Hepatocyte (in vitro differentiated cells): ENCODE data around the gene PTH1R. TPM values are rescaled to one million over a fixed set of nuclear protein-coding genes. Genes with fewer than 3 reads are reported as not detected.

Source experiments
- DNase-seq: peaks from one replicate; pipeline ENCODE4 v3.0.0-alpha.2; 2016; ENCODE audit warnings: low spot score
- H2AFZ ChIP-seq: fragments of 200-600 bp; sonication (generic); 2 replicates; pipeline ENCODE4 v1.6.0; 2016; ENCODE audit warnings: antibody characterized with exemption, mild to moderate bottlenecking
- H3K27ac ChIP-seq: fragments of 200-600 bp; sonication (generic); 2 replicates; pipeline ENCODE4 v1.5.1; 2016; ENCODE audit warnings: mild to moderate bottlenecking
- H3K27me3 ChIP-seq: fragments of 200-600 bp; sonication (generic); 2 replicates; pipeline ENCODE4 v1.6.1; 2016
- H3K36me3 ChIP-seq: fragments of 200-600 bp; sonication (generic); replicated peaks from 2 replicates; pipeline ENCODE4 v1.5.1; 2016; ENCODE audit warnings: low read depth; ENCODE audit not compliant: insufficient read depth
- H3K4me1 ChIP-seq: fragments of 200-600 bp; sonication (generic); 2 replicates; pipeline ENCODE4 v1.5.1; 2016; ENCODE audit warnings: mild to moderate bottlenecking, moderate library complexity; ENCODE audit not compliant: insufficient read depth
- H3K4me2 ChIP-seq: fragments of 200-600 bp; sonication (generic); 2 replicates; pipeline ENCODE4 v1.6.0; 2016
- H3K4me3 ChIP-seq: fragments of 200-600 bp; sonication (generic); 2 replicates; pipeline ENCODE4 v1.5.1; 2016; ENCODE audit warnings: mild to moderate bottlenecking
- H3K79me2 ChIP-seq: fragments of 200-600 bp; sonication (generic); 2 replicates; pipeline ENCODE4 v1.6.0; 2017; ENCODE audit warnings: mild to moderate bottlenecking
- H3K9me2 ChIP-seq: fragments of 200-600 bp; sonication (generic); replicated peaks from 2 replicates; pipeline ENCODE4 v1.6.0; 2017; ENCODE audit warnings: mild to moderate bottlenecking; ENCODE audit not compliant: insufficient read depth
- H3K9me3 ChIP-seq: fragments of 200-600 bp; sonication (generic); 2 replicates; pipeline ENCODE4 v1.5.1; 2016; ENCODE audit warnings: low read depth, mild to moderate bottlenecking
- H4K20me1 ChIP-seq: fragments of 200-600 bp; sonication (generic); 2 replicates; pipeline ENCODE4 v1.6.0; 2016; ENCODE audit warnings: mild to moderate bottlenecking; ENCODE audit not compliant: insufficient read depth, poor library complexity, severe bottlenecking
- CTCF ChIP-seq: fragments of 200-600 bp; sonication (generic); IDR thresholded peaks from 2 replicates; pipeline ENCODE4 v1.5.1; 2016; ENCODE audit warnings: antibody characterized with exemption, mild to moderate bottlenecking; ENCODE audit not compliant: poor library complexity
- EZH2 ChIP-seq: fragments of 200-600 bp; sonication (generic); IDR thresholded peaks from 2 replicates; pipeline ENCODE4 v1.6.1; 2016; ENCODE audit warnings: antibody characterized with exemption, mild to moderate bottlenecking, borderline replicate concordance
- EZH2phosphoT487 ChIP-seq: fragments of 200-600 bp; sonication (generic); IDR thresholded peaks from one replicate; pipeline ENCODE4 v1.6.1; 2018; ENCODE audit warnings: antibody characterized with exemption, mild to moderate bottlenecking, low read depth, moderate library complexity; ENCODE audit not compliant: unreplicated experiment, severe bottlenecking
- WGBS: methylation state at CpG from one replicate; pipeline ENCODE4 v1.1.6; 2016; ENCODE audit warnings: low lambda C conversion rate; ENCODE audit errors: missing lambda C conversion rate; 5-methylcytosine and 5-hydroxymethylcytosine counted together
- polyA plus RNA-seq: library from polyadenylated mRNA; unstranded; fragments of >200 nt; fragmentation: Nextera tagmentation; extraction: Ambion mirVana; gene quantifications from 2 replicates; pipeline ENCODE4 v1.2.1, GENCODE V29; 2016
- total RNA-seq: library from RNA; depleted of rRNA; stranded (reverse); fragments of >200 nt; gene quantifications from 2 replicates; pipeline ENCODE4 v1.2.3, GENCODE V29; 2014

PTH1R gene
- total and polyA plus RNA-seq, 2 experiments from 2014 or later, result 14.5 to 31.0 TPM

GRCh38 chr3:46914849-46915248 lies 37.3 kb downstream of the PTH1R start:
- DNase-seq, result no peak
- Histone ChIP-seq H3K27me3 (no peaks in the 10 kb centered on the region), H3K4me1 (no peaks in the 10 kb centered on the region), H3K27ac (no peak overlapping the region), H3K4me3 (no peak overlapping the region), H4K20me1 (no peaks in the 10 kb centered on the region), H3K79me2 (no peaks in the 10 kb centered on the region), H2AFZ (no peak overlapping the region), H3K36me3 (no peaks in the 10 kb centered on the region), H3K4me2 (no peak overlapping the region), H3K9me3 (peaks cover 6% of the 10 kb centered on the region), H3K9me2 (no peaks in the 10 kb centered on the region)
- 95% methylated on average over 7 of the region's 7 CpGs for WGBS
- TF ChIP-seq CTCF (no peak), EZH2 (no peak), EZH2phosphoT487 (no peak)

- H3K79me2 ChIP-seq, result no peaks in the 10 kb centered on the region
Measured at GRCh38 chr3:46915297-46915822, 37.8 kb downstream of the PTH1R start.

GRCh38 chr3:46916278-46916677 lies 38.8 kb downstream of the PTH1R start:
- Histone ChIP-seq H3K27me3 (no peaks in the 10 kb centered on the region), H3K36me3 (no peaks in the 10 kb centered on the region), H3K9me2 (no peaks in the 10 kb centered on the region), H3K4me3 (no peak overlapping the region), H3K9me3 (peaks cover 6% of the 10 kb centered on the region), H3K4me1 (no peaks in the 10 kb centered on the region), H3K4me2 (no peak overlapping the region), H2AFZ (no peak overlapping the region), H3K79me2 (no peaks in the 10 kb centered on the region), H3K27ac (no peak overlapping the region), H4K20me1 (no peaks in the 10 kb centered on the region)
- no peak for DNase-seq
- 75% methylated on average over 1 of the region's 1 CpG for WGBS
- no peak for TF ChIP-seq CTCF
- no peak for TF ChIP-seq EZH2
- TF ChIP-seq EZH2phosphoT487, result no peak

More at GRCh38 chr3:46915297-46915822, 37.8 kb downstream of the PTH1R start:
- H3K36me3 ChIP-seq, result no peaks in the 10 kb centered on the region
- H3K9me3 ChIP-seq, result peaks cover 6% of the 10 kb centered on the region
- H4K20me1 ChIP-seq, result no peaks in the 10 kb centered on the region
- H3K27me3 ChIP-seq, result no peaks in the 10 kb centered on the region
- TF ChIP-seq EZH2phosphoT487, result no peak
- H3K4me2 ChIP-seq, result no peak overlapping the region
- H3K27ac ChIP-seq, result no peak overlapping the region
- H2AFZ ChIP-seq, result no peak overlapping the region
- H3K4me3 ChIP-seq, result no peak overlapping the region
- no peak for DNase-seq
- no peaks in the 10 kb centered on the region for H3K4me1 ChIP-seq
- WGBS, result 91% methylated on average over 8 of the region's 8 CpGs
- no peaks in the 10 kb centered on the region for H3K9me2 ChIP-seq

- no peak overlapping the region for H3K4me3 ChIP-seq
- no peaks in the 10 kb centered on the region for H3K36me3 ChIP-seq
- H4K20me1 ChIP-seq, result no peaks in the 10 kb centered on the region
- H3K27me3 ChIP-seq, result no peaks in the 10 kb centered on the region
- no peak overlapping the region for H3K27ac ChIP-seq
- H3K9me3 ChIP-seq, result peaks cover 6% of the 10 kb centered on the region
- DNase-seq, result no peak
- H3K9me2 ChIP-seq, result no peaks in the 10 kb centered on the region
- WGBS, result 91% methylated on average over 3 of the region's 3 CpGs
- no peak overlapping the region for H3K4me2 ChIP-seq
- no peaks in the 10 kb centered on the region for H3K4me1 ChIP-seq
- no peak overlapping the region for H2AFZ ChIP-seq
- no peaks in the 10 kb centered on the region for H3K79me2 ChIP-seq
- TF ChIP-seq CTCF (no peak), EZH2phosphoT487 (no peak), EZH2 (no peak)
Measured at GRCh38 chr3:46916799-46917198, 39.3 kb downstream of the PTH1R start.
